ENCODE data around the gene FXYD3. TPM values are rescaled to one million over a fixed set of nuclear protein-coding genes. Genes with fewer than 3 reads are reported as not detected.
A peak's percentile ranks its signal among the peaks of the same experiment; 100 is the strongest.

FXYD3 gene
- polyA plus RNA-seq (ENCODE audit: insufficient read length in 4 of 4), result 10 to 100 TPM in 3 of 4 donors, under 1 TPM in 1; 0.48 to 35.2 (median 22.5) TPM

DNA sequence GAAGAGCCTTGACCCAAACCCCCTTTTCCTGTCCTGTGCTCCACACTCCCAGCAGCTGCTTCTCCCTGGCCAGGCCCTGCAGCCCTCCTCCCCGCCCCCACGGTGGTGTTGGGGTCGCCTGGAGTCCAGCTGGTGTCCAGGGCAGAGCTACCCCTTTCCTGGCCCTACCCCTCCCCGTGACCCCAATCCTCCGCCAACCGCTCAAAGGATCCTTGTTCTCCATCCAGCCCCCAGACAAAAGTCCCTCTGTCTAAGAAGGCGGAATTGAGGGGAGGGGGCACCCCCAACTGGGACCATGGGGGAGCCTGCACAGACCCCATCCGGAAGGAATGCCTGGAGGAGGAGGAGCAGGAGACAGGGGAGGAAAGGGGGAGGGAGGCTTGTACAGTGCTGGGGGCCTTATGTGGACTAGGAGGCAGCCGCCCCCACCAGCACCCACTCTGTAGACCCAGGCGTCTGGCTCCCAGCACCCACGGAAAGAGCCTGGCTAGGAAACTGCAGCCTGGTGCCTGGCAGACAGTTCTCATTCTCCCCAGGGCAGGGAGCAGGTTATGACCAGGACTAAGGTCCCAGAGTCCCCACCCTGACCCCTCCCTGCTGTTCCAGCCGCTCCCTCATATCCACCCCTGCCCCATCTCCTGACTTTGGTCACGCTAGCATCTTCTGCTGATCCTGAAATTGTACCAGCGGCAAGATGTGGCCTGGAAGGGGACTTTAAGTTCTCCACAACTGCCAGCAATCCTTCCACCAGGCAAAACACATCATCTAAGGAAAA, at the start of gene FXYD3:
TSS of gene FXYD3 (plus strand) at position 647 of the 775 bp plus-strand sequence. CDS start 3,554 bp downstream, outside the sequence.
- DNase-seq (ENCODE audit: low read depth in 4 of 4, low spot score in 3 of 4), result no peak

GRCh38 chr19:35066121-35066520, 49.5 kb upstream of the FXYD3 start:
- DNase-seq (ENCODE audit: low read depth in 4 of 4, low spot score in 3 of 4), result no peak

DNA sequence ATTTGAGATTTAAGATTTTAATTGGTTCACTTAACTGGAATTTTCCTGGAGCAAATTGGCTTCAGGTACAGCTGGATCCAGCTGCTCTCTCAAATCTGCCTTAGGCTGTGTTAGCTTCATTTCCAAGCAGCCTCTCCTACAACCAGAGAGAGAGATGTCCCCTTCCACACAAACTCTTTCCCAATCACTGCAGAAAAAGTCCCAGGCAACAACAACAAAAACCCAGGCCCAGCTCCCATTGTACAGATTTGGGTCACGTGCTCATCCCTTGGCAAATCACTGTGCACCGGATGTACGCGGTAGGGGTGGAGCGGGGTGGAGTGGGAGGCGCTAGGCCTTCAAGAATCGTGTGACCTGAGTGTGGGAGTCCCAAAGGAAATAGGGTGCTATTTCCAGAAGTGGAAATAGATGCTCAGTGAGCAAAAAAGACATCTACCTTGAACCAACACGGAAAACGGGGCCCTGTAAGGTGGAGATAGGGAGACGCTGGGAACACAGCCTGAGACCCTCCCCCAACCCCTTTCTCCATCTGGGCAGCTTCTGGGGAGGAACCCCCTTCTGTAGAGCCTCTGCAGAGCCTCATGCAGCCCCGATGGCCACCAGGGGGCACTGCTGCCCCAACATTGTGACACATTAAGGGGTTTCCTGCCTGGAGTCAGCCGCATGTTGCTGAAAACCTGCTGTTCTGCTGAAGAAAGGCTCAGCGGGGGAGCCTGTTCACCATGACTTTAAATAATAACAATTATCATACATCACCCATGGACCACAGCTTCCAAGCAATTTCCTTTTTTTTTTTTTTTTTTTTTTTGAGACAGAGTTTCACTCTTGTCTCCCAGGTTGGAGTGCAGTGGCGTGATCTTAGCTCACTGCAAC, 48.7 kb upstream of the FXYD3 start:
- peak in 3 of 4 donors; percentile 69 to 75 (median 72) for DNase-seq (ENCODE audit: low read depth in 4 of 4, low spot score in 3 of 4)

- no peak for DNase-seq (ENCODE audit: low read depth in 4 of 4, low spot score in 3 of 4)
Observed at GRCh38 chr19:35068941-35069634, 46.5 kb upstream of the FXYD3 start.

DNA sequence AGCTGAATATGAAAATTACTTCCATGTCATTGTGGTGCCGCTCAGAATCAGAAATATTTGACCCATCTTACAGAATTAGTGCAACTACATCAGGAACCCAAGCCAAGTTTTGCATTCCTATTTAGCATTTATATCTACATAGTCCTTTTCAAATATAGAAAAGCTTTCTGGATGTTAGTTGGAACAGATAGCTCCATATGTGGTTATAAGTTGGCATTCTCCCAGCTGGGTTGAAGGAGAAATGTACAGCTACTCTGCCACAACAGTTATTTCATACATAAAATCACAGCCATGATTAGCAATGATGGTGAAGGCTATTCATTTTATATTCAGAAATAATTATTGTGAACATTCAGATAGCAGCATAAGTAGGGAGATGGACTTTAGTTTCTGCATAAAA, 45.9 kb upstream of the FXYD3 start:
- no peak for DNase-seq (ENCODE audit: low read depth in 4 of 4, low spot score in 3 of 4)

DNA sequence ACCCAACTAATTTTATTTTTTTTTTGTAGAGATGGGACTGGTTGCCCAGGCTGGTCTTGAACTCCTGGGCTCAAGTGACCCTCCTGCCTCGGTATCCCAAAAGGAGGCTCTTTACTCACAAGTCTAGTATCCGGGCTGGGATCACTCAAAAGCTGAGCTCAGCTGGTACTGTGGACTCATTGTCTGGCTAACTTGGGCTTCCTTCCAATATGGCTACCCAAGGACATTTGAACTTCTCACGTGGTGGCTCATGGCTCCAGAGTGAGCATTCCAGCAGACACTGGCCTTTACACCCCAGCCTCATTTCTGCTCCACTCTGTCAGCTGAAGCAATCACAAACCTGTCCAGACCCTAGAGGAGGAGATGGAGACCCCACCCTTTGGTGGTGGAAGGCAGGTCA, 45.2 kb upstream of the FXYD3 start:
- no peak for DNase-seq (ENCODE audit: low read depth in 4 of 4, low spot score in 3 of 4)

DNA sequence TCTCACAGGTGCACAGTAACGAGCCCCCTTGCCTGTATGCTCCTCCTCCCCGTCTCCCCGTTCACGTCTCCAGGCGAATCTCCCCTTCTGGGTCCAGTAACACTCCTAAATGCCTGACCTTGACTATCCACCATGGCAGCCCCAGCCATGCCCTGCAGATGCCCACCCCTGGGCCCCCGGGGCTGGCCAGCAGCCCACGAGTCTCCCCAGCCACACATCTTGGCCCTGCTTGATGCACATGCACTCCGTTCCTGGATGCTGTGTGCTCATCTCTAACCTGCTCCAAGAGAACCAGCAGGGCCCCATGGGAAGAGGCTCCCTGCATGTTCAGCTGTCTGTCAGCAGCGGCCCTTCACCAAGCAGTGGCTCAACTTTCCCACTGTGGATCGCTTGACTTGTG, 42.1 kb upstream of the FXYD3 start:
- DNase-seq (ENCODE audit: low read depth in 4 of 4, low spot score in 3 of 4), result no peak

- DNase-seq (ENCODE audit: low read depth in 4 of 4, low spot score in 3 of 4), result no peak
Observed at GRCh38 chr19:35073941-35074340, 41.7 kb upstream of the FXYD3 start.

- no peak for DNase-seq (ENCODE audit: low read depth in 4 of 4, low spot score in 3 of 4)
Observed at GRCh38 chr19:35074426-35075201, 41.0 kb upstream of the FXYD3 start.

DNA sequence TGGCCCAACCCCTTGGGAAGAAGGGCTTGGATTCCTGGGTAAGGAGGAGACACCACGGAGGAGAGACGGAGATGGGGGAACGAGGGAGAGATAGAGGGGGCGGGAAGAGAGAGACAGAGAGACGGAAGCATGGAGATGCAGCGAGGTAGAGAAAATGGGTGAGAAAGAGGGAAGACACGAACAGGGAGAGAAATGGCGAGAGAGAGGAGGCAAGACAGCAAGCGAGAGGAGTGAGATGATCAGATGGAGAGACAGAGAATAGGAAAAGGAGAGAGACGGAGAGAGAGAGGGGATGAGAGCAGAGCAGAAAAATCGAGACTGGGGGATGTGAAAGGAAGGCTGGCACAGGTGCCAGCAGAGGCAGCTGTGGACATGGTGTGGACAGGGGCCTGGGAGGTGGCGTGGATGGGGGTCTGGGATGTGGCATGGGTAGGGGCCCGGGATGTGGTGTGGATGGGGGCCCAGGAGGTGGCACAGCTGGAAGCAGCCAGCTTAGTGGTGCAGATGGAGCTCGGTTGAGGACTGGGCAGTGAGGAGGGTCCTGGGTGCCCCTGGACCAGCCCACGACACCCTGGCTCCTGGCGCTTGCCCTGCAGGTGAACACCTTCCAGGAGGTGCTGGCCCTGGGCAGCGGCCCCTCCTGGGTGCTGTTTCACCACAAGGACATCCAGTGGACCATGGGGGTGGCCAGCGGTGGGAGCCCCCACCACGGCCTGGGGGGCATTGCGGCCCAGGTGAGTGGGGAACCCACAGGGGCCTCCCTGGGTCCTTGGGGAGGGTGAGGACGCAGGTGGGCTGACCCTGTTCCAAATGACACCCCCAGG, 40.2 kb upstream of the FXYD3 start:
- DNase-seq (ENCODE audit: low read depth in 4 of 4, low spot score in 3 of 4), result no peak

GRCh38 chr19:35076026-35076370, 39.6 kb upstream of the FXYD3 start:
- no peak for DNase-seq (ENCODE audit: low read depth in 4 of 4, low spot score in 3 of 4)

- DNase-seq (ENCODE audit: low read depth in 4 of 4, low spot score in 3 of 4), result no peak
Observed at GRCh38 chr19:35076657-35077056, 39.0 kb upstream of the FXYD3 start.

GRCh38 chr19:35077411-35078223, 38.0 kb upstream of the FXYD3 start:
- no peak for DNase-seq (ENCODE audit: low read depth in 4 of 4, low spot score in 3 of 4)

DNA sequence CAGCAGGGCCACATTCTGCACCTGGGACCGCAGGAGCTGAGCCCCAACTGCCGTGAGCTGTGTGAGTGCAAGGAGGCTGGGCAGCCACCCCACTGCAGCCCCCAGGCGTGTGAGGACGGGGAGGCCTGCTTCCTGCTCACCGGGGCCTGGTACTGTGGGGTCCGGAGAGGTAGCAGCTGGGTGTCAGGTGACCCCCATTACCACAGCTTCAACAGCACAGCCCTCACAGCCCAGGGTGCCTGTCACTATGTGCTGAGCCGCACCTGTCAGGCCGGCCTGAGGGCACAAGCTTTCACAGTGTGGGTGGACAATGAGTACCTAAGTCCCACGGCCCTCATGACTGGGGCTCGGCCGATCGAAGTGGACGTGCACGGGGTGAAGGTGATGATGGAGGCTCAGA, 35.8 kb upstream of the FXYD3 start:
- no peak for DNase-seq (ENCODE audit: low read depth in 4 of 4, low spot score in 3 of 4)

DNA sequence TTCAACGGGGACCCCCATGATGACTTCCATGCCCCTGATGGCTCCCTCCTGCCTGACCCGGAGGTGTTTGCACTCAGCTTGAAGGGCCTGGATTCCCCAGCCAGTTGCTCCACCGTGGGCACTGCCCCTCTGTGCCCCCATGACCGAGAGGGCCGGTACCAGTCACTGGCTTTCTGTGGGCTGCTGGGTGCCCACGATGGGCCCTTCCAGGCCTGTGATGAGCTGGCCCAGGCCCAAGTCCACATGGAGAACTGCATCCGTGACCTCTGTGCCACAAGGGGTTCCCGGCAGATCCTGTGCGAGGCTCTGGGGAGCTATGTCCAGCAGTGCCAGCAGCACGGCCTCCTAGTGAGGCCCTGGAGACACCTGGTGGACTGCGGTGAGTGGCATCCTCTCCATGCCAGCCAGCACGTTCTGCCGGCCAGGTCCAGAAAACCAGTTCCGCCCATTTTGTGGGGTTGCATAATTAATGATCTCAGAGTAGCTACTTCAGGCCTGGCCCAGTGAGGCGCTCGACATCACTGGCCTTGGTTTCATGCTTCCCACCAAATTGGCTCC, 34.9 kb upstream of the FXYD3 start:
- no peak for DNase-seq (ENCODE audit: low read depth in 4 of 4, low spot score in 3 of 4)

- no peak for DNase-seq (ENCODE audit: low read depth in 4 of 4, low spot score in 3 of 4)
Observed at GRCh38 chr19:35081201-35081600, 34.4 kb upstream of the FXYD3 start.

DNA sequence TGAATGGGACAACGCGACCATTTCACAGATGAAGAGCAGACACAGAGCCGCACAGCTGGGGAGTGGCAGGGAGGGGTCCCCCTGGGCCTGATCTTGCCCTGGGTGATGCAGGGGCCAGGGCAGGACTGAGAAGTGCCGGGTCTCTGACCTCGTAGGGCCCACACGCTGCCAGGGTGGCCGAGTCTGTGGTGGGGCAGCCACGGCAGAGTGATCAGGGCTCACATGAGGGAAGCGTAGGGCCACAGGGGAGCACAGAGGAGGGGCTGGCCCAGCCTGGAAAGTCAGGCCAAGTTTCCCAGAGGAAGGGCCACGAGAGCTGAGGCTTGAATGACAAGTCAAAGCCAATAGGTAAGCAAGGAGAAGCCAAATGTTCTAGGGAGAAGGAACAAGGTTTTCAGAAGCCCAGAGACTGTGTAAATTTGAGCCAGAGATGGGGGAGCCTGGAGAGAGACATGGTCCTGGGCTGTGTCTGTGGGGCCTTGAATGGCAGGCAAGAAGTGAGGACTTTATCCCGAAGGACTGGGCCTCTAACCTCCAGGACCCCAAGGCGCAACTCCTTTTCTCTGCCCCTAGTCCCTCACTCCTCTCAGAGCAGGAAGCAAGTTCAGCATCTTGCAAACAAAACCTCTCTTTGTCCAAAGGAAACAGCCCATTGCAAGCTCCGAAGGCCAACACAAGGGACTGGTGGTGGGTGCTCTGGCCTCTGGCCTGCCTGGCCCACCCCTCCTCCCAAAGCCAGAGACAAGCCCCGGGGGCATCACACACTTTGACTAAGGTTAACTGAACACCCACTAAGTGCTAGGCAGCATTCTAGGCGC, 31.7 kb upstream of the FXYD3 start:
- DNase-seq (ENCODE audit: low read depth in 4 of 4, low spot score in 3 of 4), result no peak

GRCh38 chr19:35084509-35084762, 31.2 kb upstream of the FXYD3 start:
- no peak for DNase-seq (ENCODE audit: low read depth in 4 of 4, low spot score in 3 of 4)

Measured in left renal pelvis (tissue), 4 donors.